ENCODE measurements around the gene MT1X.

Gene MT1X

DNA sequence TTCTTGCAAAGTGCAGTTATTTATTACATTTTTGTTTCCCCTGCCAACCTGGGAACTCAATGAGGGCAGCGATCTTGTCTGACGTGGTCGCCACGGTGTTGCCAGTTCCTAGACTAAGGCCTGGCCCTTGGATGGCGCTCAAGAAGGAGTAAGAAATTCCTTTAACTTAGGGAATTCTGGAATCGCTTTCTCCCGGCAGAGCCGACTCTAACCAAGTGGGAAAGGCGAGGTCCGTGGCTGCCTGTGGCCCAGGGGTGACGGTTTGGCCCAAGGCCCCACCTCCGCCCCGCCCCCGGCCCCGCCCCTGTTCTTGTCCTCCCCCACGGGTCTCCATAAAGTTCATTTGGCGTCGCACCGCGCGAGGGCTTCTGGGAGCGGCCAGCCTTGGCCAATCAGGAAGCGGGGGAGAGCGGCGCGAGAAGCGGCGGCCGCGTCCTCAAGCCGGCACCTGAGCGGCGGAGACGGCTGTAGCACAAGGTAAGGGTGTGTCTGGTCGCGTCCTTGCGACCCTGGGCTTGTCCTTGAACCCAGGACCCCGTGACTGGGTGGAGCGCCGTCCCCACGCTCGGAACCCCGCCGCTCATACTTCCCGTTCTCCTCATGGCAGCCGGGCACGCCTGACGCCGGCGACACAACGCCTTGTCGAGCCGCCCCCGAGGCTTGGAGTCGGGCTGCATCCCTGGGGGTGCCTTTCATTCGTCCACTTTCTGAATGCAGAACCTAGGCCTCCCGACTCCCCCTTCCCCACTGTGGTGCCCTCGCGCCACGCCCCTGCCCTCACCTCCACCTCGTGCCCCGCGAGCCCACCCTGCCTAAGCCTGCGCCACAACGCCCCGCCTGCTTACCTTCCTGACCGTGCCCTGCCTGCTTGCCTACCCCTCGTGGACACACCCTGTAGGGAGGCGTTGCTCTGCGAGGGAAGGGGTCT, 47.7 kb downstream of the MT1X start, which contains the start of gene NUP93 (continued):
- TF ChIP-seq, protein P1, sequence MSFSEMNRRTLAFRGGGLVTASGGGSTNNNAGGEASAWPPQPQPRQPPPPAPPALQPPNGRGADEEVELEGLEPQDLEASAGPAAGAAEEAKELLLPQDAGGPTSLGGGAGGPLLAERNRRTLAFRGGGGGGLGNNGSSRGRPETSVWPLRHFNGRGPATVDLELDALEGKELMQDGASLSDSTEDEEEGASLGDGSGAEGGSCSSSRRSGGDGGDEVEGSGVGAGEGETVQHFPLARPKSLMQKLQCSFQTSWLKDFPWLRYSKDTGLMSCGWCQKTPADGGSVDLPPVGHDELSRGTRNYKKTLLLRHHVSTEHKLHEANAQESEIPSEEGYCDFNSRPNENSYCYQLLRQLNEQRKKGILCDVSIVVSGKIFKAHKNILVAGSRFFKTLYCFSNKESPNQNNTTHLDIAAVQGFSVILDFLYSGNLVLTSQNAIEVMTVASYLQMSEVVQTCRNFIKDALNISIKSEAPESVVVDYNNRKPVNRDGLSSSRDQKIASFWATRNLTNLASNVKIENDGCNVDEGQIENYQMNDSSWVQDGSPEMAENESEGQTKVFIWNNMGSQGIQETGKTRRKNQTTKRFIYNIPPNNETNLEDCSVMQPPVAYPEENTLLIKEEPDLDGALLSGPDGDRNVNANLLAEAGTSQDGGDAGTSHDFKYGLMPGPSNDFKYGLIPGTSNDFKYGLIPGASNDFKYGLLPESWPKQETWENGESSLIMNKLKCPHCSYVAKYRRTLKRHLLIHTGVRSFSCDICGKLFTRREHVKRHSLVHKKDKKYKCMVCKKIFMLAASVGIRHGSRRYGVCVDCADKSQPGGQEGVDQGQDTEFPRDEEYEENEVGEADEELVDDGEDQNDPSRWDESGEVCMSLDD (tag by site-specific recombination; IDR thresholded peaks at IDR 0.05), result no peak
- TF ChIP-seq PRDM1 (tag by site-specific recombination; IDR thresholded peaks at IDR 0.05) (no peak), ZNF501 (tag by site-specific recombination; IDR thresholded peaks at IDR 0.05) (no peak), ZNF514 (tag by site-specific recombination; IDR thresholded peaks at IDR 0.05) (no peak), ZNF610 (tag by site-specific recombination; IDR thresholded peaks at IDR 0.05; ENCODE audit: borderline replicate concordance) (peak; percentile 67; the same call in 1 of the 2 replicates), YY2 (tag by site-specific recombination; IDR thresholded peaks at IDR 0.05) (0 out of 2 replicates have a peak, but pooled peaks have one; percentile 14), ZNF624 (tag by site-specific recombination; IDR thresholded peaks at IDR 0.05) (no peak), KLF9 (tag by site-specific recombination; IDR thresholded peaks at IDR 0.05; ENCODE audit: low read depth) (peak; percentile 77), ZNF202 (tag by site-specific recombination; IDR thresholded peaks at IDR 0.05; ENCODE audit: borderline replicate concordance) (no peak), ZNF777 (tag by site-specific recombination; IDR thresholded peaks at IDR 0.05; ENCODE audit: borderline replicate concordance) (peak; percentile 51; the same call in 1 of the 2 replicates), ZNF37A (tag by site-specific recombination; IDR thresholded peaks at IDR 0.05) (no peak), ZNF426 (tag by site-specific recombination; IDR thresholded peaks at IDR 0.05) (no peak), ZBTB48 (tag by site-specific recombination; IDR thresholded peaks at IDR 0.05) (no peak), FEZF1 (tag by site-specific recombination; IDR thresholded peaks at IDR 0.05) (no peak), ZEB2 (tag by site-specific recombination; IDR thresholded peaks at IDR 0.05) (0 out of 2 replicates have a peak, but pooled peaks have one; percentile 43), ZNF169 (tag by site-specific recombination; IDR thresholded peaks at IDR 0.05) (no peak), KLF16 (tag by site-specific recombination; IDR thresholded peaks at IDR 0.05) (peak; percentile 51; the same call in 1 of the 2 replicates), ZBTB8A (tag by site-specific recombination; IDR thresholded peaks at IDR 0.05) (peak; percentile 40; the same call in 1 of the 2 replicates), ZNF571 (tag by site-specific recombination; IDR thresholded peaks at IDR 0.05) (no peak), OSR2 (tag by site-specific recombination; IDR thresholded peaks at IDR 0.05) (no peak), ZNF664 (tag by site-specific recombination; IDR thresholded peaks at IDR 0.05) (no peak)
- TF ChIP-seq, protein P2, sequence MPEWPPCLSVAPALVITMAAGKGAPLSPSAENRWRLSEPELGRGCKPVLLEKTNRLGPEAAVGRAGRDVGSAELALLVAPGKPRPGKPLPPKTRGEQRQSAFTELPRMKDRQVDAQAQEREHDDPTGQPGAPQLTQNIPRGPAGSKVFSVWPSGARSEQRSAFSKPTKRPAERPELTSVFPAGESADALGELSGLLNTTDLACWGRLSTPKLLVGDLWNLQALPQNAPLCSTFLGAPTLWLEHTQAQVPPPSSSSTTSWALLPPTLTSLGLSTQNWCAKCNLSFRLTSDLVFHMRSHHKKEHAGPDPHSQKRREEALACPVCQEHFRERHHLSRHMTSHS (tag by site-specific recombination; IDR thresholded peaks at IDR 0.05), result no peak
- TF ChIP-seq, protein P3, sequence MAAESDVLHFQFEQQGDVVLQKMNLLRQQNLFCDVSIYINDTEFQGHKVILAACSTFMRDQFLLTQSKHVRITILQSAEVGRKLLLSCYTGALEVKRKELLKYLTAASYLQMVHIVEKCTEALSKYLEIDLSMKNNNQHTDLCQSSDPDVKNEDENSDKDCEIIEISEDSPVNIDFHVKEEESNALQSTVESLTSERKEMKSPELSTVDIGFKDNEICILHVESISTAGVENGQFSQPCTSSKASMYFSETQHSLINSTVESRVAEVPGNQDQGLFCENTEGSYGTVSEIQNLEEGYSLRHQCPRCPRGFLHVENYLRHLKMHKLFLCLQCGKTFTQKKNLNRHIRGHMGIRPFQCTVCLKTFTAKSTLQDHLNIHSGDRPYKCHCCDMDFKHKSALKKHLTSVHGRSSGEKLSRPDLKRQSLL (tag by site-specific recombination; IDR thresholded peaks at IDR 0.05), result no peak
- TF ChIP-seq, protein P4, sequence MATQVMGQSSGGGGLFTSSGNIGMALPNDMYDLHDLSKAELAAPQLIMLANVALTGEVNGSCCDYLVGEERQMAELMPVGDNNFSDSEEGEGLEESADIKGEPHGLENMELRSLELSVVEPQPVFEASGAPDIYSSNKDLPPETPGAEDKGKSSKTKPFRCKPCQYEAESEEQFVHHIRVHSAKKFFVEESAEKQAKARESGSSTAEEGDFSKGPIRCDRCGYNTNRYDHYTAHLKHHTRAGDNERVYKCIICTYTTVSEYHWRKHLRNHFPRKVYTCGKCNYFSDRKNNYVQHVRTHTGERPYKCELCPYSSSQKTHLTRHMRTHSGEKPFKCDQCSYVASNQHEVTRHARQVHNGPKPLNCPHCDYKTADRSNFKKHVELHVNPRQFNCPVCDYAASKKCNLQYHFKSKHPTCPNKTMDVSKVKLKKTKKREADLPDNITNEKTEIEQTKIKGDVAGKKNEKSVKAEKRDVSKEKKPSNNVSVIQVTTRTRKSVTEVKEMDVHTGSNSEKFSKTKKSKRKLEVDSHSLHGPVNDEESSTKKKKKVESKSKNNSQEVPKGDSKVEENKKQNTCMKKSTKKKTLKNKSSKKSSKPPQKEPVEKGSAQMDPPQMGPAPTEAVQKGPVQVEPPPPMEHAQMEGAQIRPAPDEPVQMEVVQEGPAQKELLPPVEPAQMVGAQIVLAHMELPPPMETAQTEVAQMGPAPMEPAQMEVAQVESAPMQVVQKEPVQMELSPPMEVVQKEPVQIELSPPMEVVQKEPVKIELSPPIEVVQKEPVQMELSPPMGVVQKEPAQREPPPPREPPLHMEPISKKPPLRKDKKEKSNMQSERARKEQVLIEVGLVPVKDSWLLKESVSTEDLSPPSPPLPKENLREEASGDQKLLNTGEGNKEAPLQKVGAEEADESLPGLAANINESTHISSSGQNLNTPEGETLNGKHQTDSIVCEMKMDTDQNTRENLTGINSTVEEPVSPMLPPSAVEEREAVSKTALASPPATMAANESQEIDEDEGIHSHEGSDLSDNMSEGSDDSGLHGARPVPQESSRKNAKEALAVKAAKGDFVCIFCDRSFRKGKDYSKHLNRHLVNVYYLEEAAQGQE (tag by site-specific recombination; IDR thresholded peaks at IDR 0.05), result no peak
- TF ChIP-seq, protein P5, sequence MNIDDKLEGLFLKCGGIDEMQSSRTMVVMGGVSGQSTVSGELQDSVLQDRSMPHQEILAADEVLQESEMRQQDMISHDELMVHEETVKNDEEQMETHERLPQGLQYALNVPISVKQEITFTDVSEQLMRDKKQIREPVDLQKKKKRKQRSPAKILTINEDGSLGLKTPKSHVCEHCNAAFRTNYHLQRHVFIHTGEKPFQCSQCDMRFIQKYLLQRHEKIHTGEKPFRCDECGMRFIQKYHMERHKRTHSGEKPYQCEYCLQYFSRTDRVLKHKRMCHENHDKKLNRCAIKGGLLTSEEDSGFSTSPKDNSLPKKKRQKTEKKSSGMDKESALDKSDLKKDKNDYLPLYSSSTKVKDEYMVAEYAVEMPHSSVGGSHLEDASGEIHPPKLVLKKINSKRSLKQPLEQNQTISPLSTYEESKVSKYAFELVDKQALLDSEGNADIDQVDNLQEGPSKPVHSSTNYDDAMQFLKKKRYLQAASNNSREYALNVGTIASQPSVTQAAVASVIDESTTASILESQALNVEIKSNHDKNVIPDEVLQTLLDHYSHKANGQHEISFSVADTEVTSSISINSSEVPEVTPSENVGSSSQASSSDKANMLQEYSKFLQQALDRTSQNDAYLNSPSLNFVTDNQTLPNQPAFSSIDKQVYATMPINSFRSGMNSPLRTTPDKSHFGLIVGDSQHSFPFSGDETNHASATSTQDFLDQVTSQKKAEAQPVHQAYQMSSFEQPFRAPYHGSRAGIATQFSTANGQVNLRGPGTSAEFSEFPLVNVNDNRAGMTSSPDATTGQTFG (tag by site-specific recombination; IDR thresholded peaks at IDR 0.05; ENCODE audit: borderline replicate concordance), result no peak
- TF ChIP-seq, protein P6, sequence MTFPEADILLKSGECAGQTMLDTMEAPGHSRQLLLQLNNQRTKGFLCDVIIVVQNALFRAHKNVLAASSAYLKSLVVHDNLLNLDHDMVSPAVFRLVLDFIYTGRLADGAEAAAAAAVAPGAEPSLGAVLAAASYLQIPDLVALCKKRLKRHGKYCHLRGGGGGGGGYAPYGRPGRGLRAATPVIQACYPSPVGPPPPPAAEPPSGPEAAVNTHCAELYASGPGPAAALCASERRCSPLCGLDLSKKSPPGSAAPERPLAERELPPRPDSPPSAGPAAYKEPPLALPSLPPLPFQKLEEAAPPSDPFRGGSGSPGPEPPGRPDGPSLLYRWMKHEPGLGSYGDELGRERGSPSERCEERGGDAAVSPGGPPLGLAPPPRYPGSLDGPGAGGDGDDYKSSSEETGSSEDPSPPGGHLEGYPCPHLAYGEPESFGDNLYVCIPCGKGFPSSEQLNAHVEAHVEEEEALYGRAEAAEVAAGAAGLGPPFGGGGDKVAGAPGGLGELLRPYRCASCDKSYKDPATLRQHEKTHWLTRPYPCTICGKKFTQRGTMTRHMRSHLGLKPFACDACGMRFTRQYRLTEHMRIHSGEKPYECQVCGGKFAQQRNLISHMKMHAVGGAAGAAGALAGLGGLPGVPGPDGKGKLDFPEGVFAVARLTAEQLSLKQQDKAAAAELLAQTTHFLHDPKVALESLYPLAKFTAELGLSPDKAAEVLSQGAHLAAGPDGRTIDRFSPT (tag by site-specific recombination; IDR thresholded peaks at IDR 0.05), result no peak
